Neural cell (in vitro differentiated cells): Measurements from ENCODE around the gene ELFN1. TPM values are rescaled to one million over a fixed set of nuclear protein-coding genes. Genes with fewer than 3 reads are reported as not detected.

ENCODE experiments used
- H2AFZ ChIP-seq: fragments of 200-600, 300-800 bp; sonication (generic), shearing (Covaris generic); 2 replicates; pipeline ENCODE4 v1.6.0; 2014; ENCODE audit warnings: low read depth, mild to moderate bottlenecking, antibody characterized with exemption, low read length, moderate library complexity
- H3F3A ChIP-seq: fragments of 200-600 bp; shearing (Covaris generic); 2 replicates; pipeline ENCODE4 v1.6.1; 2016; ENCODE audit warnings: mild to moderate bottlenecking, moderate library complexity, mixed read lengths, antibody characterized with exemption, low read length; ENCODE audit not compliant: insufficient read depth, poor library complexity, severe bottlenecking
- H3K27ac ChIP-seq: fragments of 200-600, 300-800 bp; sonication (generic), shearing (Covaris generic); 2 replicates; pipeline ENCODE4 v1.5.1; 2014; ENCODE audit warnings: mild to moderate bottlenecking, low read length, moderate library complexity
- H3K27me3 ChIP-seq: fragments of 300-800, 200-600 bp; sonication (generic), shearing (Covaris generic); 2 replicates; pipeline ENCODE4 v1.6.0; 2014; ENCODE audit warnings: mild to moderate bottlenecking, low read depth, low read length, moderate library complexity; ENCODE audit not compliant: insufficient read depth
- H3K36me3 ChIP-seq: fragments of 300-800, 200-600 bp; sonication (generic), shearing (Covaris generic); 2 replicates; pipeline ENCODE4 v1.5.1; 2014; ENCODE audit warnings: mild to moderate bottlenecking, antibody characterized with exemption, low read length, moderate library complexity; ENCODE audit not compliant: insufficient read depth
- H3K4me2 ChIP-seq: fragments of 300-800, 200-600 bp; sonication (generic), shearing (Covaris generic); 2 replicates; pipeline ENCODE4 v1.6.0; 2014; ENCODE audit warnings: mild to moderate bottlenecking, low read length
- H3K4me3 ChIP-seq: fragments of 300-800, 200-600 bp; sonication (generic), shearing (Covaris generic); 2 replicates; pipeline ENCODE4 v1.5.1; 2014; ENCODE audit warnings: mild to moderate bottlenecking, low read length, moderate library complexity
- H3K79me2 ChIP-seq: fragments of 200-600 bp; shearing (Covaris generic); replicated peaks from 2 replicates; pipeline ENCODE4 v1.6.0; 2014; ENCODE audit warnings: mild to moderate bottlenecking, low read length, moderate library complexity; ENCODE audit not compliant: insufficient read depth
- H3K9ac ChIP-seq: fragments of 300-800, 200-600 bp; sonication (generic), shearing (Covaris generic); 2 replicates; pipeline ENCODE4 v1.6.1; 2016; ENCODE audit warnings: mild to moderate bottlenecking, low read length, mixed read lengths
- H3K9me2 ChIP-seq: fragments of 200-600 bp; shearing (Covaris generic); 2 replicates; pipeline ENCODE4 v1.6.1; 2016; ENCODE audit warnings: mild to moderate bottlenecking, low read length, mixed read lengths; ENCODE audit not compliant: insufficient read depth
- H3K9me3 ChIP-seq: fragments of 200-600, 300-800 bp; sonication (generic), shearing (Covaris generic); 2 replicates; pipeline ENCODE4 v1.6.1; 2016; ENCODE audit warnings: mild to moderate bottlenecking, mixed run types, low read length, moderate library complexity, mixed read lengths
- H4K20me1 ChIP-seq: fragments of 200-600 bp; shearing (Covaris generic); 2 replicates; pipeline ENCODE4 v1.6.1; 2016; ENCODE audit warnings: mild to moderate bottlenecking, mixed run types; ENCODE audit not compliant: insufficient read depth
- CTCF ChIP-seq: fragments of 450-650 bp; IDR thresholded peaks from 2 replicates; pipeline ENCODE4 v1.5.1; 2014; ENCODE audit warnings: antibody characterized with exemption, mild to moderate bottlenecking, moderate library complexity; ENCODE audit not compliant: poor library complexity, severe bottlenecking
- EP300 ChIP-seq: fragments of 450-650 bp; conservative IDR thresholded peaks from 2 replicates; pipeline ENCODE4 v1.6.1; 2014; ENCODE audit warnings: antibody characterized with exemption, mild to moderate bottlenecking, moderate library complexity; ENCODE audit not compliant: poor library complexity, severe bottlenecking
- EZH2 ChIP-seq: fragments of 200-600, 300-800 bp; shearing (Covaris generic), sonication (generic); IDR thresholded peaks from 2 replicates; pipeline ENCODE4 v1.6.1; 2014; ENCODE audit warnings: antibody characterized with exemption, low read length, borderline replicate concordance, mild to moderate bottlenecking; ENCODE audit not compliant: insufficient read depth, poor library complexity, severe bottlenecking
- MXI1 ChIP-seq: fragments of 450-650 bp; conservative IDR thresholded peaks from 2 replicates; pipeline ENCODE4 v1.6.1; 2014; ENCODE audit warnings: antibody characterized with exemption, mild to moderate bottlenecking; ENCODE audit not compliant: poor library complexity, severe bottlenecking
- POLR2AphosphoS5 ChIP-seq: IDR thresholded peaks from 2 replicates; pipeline ENCODE4 v1.6.1; 2012
- RAD21 ChIP-seq: fragments of 450-650 bp; conservative IDR thresholded peaks from 2 replicates; pipeline ENCODE4 v1.6.1; 2014; ENCODE audit warnings: antibody characterized with exemption, mild to moderate bottlenecking, moderate library complexity
- REST ChIP-seq: IDR thresholded peaks from 2 replicates; pipeline ENCODE4 v1.6.1; 2012; ENCODE audit warnings: borderline replicate concordance
- SMC3 ChIP-seq: fragments of 450-650 bp; conservative IDR thresholded peaks from 2 replicates; pipeline ENCODE4 v1.6.1; 2014; ENCODE audit warnings: antibody characterized with exemption, mild to moderate bottlenecking, moderate library complexity; ENCODE audit not compliant: poor library complexity
- TAF1 ChIP-seq: IDR thresholded peaks from 2 replicates; pipeline ENCODE4 v1.6.1; 2012; ENCODE audit warnings: low read depth
- polyA plus RNA-seq: library from polyadenylated mRNA; depleted of rRNA; stranded (reverse); fragments of >200 nt; gene quantifications from 2 replicates; pipeline ENCODE4 v1.2.3, GENCODE V29; 2014

Gene ELFN1
- polyA plus RNA-seq, 1 donor from 2014 or later = 11.8 TPM

GRCh38 chr7:1703441-1703840, 33.4 kb downstream of the ELFN1 start:
- Histone ChIP-seq H3K27ac (no peak overlapping the region), H3K27me3 (no peaks in the 10 kb centered on the region), H3F3A (no peaks in the 10 kb centered on the region), H3K9me2 (no peaks in the 10 kb centered on the region), H3K79me2 (peaks cover 3% of the 10 kb centered on the region), H3K9ac (no peak overlapping the region), H3K36me3 (no peaks in the 10 kb centered on the region), H3K4me3 (no peak overlapping the region), H3K4me2 (no peak overlapping the region), H4K20me1 (no peaks in the 10 kb centered on the region), H3K9me3 (peaks cover 5% of the 10 kb centered on the region), H2AFZ (no peak overlapping the region)
- TF ChIP-seq SMC3 (no peak), EP300 (no peak), RAD21 (no peak), CTCF (no peak), REST (no peak), TAF1 (no peak), EZH2 (no peak), POLR2AphosphoS5 (no peak), MXI1 (no peak)

- Histone ChIP-seq H2AFZ (no peak overlapping the region), H3K9ac (no peak overlapping the region)
- no peak for TF ChIP-seq SMC3
- TF ChIP-seq EP300 = no peak
- no peak for TF ChIP-seq MXI1
- TF ChIP-seq EZH2 = no peak
- no peak for TF ChIP-seq TAF1
- no peak for TF ChIP-seq RAD21
- TF ChIP-seq REST = no peak
- no peak for TF ChIP-seq POLR2AphosphoS5
- no peak for TF ChIP-seq CTCF
Observed at GRCh38 chr7:1703871-1704810, 34.1 kb downstream of the ELFN1 start.

More at GRCh38 chr7:1703871-1704810, 34.1 kb downstream of the ELFN1 start:
- Histone ChIP-seq H3K27me3 (no peaks in the 10 kb centered on the region), H3K27ac (no peak overlapping the region), H3K9me3 (peaks cover 5% of the 10 kb centered on the region), H3K9me2 (no peaks in the 10 kb centered on the region), H4K20me1 (no peaks in the 10 kb centered on the region), H3K4me3 (no peak overlapping the region), H3K4me2 (no peak overlapping the region), H3K79me2 (peaks cover 3% of the 10 kb centered on the region), H3F3A (no peaks in the 10 kb centered on the region), H3K36me3 (no peaks in the 10 kb centered on the region)
